HG03097 (cell line): Measurements from ENCODE around the gene PDE1A.

Experiments used
- ATAC-seq: cut with Tn5 transposase; IDR thresholded peaks from one replicate; pipeline ENCODE4 v1.9.1; 2021; ENCODE audit not compliant: unreplicated experiment, low FRiP score

Gene PDE1A

GRCh38 chr2:182426918-182427240 is at the start of gene PDE1A:
TSS of gene PDE1A (minus strand) at chr2:182427036.
- no peak for ATAC-seq

DNA sequence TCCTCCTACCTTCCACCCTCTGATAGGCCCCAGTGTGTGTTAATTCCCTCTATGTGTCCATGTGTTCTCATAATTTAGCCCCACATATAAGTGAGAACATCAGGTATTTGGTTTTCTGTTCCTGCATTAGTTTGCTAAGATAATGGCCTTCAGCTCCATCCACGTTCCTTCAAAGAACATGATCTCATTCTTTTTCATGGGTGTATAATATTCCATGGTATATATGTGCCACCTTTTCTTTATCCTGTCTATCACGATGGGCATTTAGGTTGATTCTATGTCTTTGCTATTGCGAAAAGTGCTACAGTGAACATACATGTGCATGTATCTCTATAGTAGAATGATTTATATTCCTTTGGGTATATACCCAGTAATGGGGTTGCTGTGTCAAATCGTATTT is 46.8 kb upstream of the PDE1A start:
- no peak for ATAC-seq

GRCh38 chr2:182463760-182464159 is 36.9 kb upstream of the PDE1A start:
- ATAC-seq, result no peak

DNA sequence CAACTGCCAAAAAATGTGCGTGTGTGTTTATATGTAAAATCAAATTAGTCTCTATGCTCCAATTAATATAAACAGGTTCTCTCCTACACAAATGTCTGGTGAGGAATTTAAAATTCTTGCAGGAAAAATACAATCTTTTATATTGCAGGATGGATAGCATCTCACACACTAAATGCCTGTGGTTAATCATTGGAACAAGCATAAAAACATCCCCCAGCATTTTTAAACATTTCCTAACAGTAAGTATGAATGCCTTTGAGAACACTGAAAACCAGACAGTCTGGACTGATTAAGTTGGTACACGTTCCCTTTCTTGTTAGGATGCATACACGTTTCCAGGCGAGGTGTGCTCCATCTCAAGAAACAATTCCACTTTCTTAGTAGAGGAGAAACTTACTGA is 29.9 kb upstream of the PDE1A start:
- no peak for ATAC-seq

GRCh38 chr2:182452456-182452990 is 25.7 kb upstream of the PDE1A start:
- no peak for ATAC-seq

GRCh38 chr2:182448371-182448770 is 21.5 kb upstream of the PDE1A start:
- ATAC-seq, result no peak

GRCh38 chr2:182447863-182448262 is 21.0 kb upstream of the PDE1A start:
- no peak for ATAC-seq

DNA sequence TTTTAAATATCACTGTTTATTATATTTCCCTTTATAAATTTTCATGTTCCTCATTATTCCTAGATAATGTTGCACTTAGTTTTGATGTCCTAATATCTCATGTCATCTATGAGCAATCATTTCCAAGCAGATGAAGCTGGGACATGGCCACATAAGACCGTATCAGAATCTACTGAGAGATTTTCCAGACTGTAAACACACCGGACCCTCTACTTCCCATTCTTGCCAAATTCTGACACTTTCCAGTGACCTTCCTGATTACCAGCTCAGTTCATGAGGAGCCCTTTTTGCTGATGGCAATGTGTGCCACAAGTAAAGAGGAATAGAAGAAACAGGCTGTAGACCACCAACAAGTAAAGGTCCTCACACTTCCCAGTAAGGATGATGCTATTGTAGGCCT is 20.3 kb upstream of the PDE1A start:
- ATAC-seq, result no peak

- no peak for ATAC-seq
These were observed 19.3 kb upstream of the PDE1A start for GRCh38 chr2:182446087-182446486.

DNA sequence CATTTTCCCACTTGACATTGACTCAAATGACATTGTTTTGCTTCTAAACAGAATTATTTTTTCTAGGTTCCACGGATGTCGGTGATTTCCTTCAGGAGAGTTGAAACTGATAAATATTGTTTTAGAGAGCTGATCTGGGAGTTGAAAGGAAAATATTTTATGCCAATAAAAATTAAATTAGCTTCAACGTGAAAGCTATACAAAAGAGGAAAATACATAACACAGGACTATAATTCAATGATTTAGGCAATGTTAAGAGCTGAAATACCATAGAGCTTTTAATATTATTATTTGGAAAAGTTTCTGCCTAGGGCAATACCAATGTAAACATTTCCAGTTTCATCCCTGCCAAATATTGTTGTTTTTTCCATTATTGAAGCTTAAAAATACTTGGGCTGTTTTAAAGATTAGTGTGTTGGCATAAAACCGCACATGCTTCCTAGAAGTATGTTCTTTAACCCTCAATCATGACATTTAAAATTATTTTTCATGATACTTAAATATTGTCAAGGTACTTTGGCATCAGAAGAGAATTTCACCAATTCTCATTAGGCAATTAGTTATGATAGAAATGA is 18.6 kb upstream of the PDE1A start:
- no peak for ATAC-seq

- ATAC-seq, result no peak
These were observed 18.0 kb upstream of the PDE1A start for GRCh38 chr2:182444806-182445205.

- ATAC-seq, result no peak
These were observed 17.3 kb upstream of the PDE1A start for GRCh38 chr2:182444170-182444569.

DNA sequence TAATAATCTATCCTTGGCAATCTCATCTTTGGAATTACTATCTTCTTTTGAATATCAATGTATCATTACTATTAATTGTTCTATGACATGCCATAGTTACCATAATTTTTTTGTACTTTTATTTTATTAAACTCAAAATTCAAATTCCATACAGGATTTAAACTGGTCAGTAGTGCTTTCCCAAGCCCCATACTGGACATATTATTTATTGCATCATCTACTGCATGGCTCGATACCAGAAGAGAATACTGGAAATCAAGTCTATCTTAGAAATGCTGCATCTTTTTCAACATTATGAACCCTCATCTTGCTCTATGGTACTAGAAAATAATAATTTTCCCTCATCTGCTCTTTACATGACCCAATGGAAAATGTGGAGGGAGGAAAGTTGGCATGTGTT is 9.4 kb upstream of the PDE1A start:
- no peak for ATAC-seq

GRCh38 chr2:182435754-182436153 is 8.9 kb upstream of the PDE1A start:
- no peak for ATAC-seq

DNA sequence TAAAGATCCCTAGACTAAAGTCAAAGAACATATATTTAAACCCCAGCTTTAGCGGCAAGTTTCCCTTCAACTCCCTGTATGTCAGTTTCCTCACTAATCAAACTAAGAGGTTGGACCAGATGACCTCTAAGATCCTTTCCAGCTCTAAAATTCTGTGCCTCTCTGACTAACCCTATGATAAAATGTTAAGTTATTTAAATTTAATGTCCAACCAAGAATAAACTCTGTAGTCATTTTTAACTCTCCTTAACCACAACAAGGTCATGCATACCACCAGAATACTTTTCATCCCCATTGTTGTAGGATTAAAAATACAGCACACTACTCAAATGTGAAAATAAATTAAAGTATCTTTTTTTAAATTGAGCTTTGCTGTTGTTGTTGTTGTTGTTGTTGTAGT is 5.2 kb upstream of the PDE1A start:
- ATAC-seq, result no peak

GRCh38 chr2:182428476-182428875 is 1.6 kb upstream of the PDE1A start:
- no peak for ATAC-seq

DNA sequence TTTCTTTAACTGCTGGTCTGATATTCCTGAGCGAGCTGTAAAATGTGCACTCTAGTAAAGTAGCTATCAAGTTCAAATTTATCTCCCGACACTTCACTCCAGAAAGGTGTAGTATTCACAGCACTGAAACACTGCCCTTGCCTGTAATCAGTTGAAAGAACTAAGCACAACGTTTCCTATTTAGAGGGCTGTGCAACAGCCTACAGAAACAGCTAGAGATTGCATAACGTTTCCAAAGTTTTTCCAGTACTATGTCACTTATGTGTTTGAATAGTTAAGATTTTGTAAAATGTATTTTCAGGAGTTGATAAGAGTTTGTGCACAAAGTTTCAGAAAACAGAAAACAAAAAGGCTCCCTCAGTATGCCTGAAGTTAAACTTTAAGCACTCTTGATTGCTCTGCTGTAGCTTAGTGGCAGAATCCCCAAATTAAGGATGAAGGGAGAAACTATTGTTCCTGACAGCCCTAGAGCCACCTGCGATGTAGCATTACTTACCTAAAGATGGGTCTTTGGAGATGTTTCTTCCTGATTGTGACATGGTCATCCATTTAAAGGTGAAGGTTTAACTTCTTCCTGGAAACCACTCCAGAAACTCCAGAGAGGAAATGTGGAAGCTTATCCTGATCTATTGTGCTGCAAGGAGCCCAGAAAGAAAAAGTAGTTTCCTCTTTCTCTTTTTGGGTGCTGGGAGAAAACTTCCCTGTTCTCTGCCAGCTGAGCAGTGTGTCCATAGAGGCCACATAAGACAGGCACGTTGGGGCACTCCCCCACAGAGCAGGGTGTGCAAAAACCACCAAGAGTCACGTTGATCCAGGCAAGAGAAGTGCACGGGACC is 536 bp downstream of the PDE1A start:
- no peak for ATAC-seq

GRCh38 chr2:182422864-182423263 is 4.0 kb downstream of the PDE1A start:
- ATAC-seq, result no peak

DNA sequence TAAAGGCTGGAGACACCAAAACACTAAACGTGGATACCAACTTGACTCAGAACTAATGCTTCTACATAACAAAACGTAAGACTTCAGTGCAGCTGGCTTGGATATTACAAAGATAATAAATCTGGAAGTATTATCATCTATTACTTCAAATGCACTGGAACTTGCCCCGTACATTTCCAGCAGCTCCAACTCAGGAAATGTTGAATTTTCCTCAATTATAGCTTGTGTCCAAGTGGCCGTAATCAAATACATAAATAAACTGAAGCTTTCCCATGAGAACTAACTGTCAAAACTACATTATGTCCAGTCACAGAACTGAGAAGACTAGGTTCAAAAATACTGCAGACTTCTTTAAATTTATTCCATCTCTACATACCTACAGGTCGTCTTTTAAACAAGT is 6.2 kb downstream of the PDE1A start:
- no peak for ATAC-seq

DNA sequence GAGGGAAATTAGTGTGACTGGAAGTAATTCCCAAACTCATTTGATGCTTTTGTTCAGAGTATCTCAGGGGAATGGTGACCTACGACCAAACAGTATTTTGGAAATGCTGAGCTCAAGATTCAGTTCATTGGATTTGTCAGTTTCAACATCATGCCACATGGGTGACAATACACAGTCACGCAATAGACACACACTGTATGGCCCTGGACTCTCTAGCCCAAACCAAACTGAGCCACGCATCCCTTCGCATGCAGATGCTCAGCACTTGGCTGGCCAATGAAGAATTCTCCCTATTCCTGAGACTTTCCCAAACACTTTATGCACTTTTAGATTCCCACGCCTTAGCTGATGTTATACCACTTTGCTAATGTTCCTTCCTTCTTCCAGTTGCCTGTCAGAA is 10.0 kb downstream of the PDE1A start:
- no peak for ATAC-seq

DNA sequence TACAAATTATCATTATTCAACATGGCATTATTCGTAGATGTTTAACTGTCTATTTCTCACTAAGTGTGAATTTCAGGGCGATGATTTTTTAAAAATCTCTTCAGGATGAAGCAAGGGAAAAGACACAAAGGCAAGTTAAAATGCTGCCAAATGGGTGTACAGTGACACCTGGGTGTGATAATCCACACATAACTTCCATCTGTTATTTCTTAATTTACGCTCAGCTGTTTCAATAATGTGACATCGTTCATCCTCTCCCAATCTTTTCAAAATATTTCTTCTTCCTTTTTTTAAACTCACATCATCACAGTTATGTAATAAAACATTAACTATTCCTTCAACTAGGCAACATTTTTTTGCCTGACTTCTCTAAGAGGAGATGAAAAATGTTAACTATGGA is 10.6 kb downstream of the PDE1A start:
- ATAC-seq, result no peak

GRCh38 chr2:182415771-182416170 is 11.1 kb downstream of the PDE1A start:
- no peak for ATAC-seq
